ENCODE data around the gene EYA2. TPM values are rescaled to one million over a fixed set of nuclear protein-coding genes. Genes with fewer than 3 reads are reported as not detected.

Gene EYA2
- total RNA-seq, 3 donors from 2014 or later (not counting 1 experiment from before 2014, with no cell fraction given): 0.30 TPM; not detected in 2

- Histone ChIP-seq H3K27me3 (ENCODE audit: control insufficient read depth, insufficient read depth, low read length) (no peaks in the 10 kb centered on the region), H3K4me3 (ENCODE audit: low read length) (no peak overlapping the region), H3K36me3 (ENCODE audit: control insufficient read depth, insufficient read depth, low read length) (no peaks in the 10 kb centered on the region), H3K9me3 (ENCODE audit: control insufficient read depth, insufficient read depth, low read length) (no peaks in the 10 kb centered on the region), H3K4me1 (ENCODE audit: control insufficient read depth, insufficient read depth, low read length) (no peaks in the 10 kb centered on the region), H3K27ac (ENCODE audit: low read length) (no peak overlapping the region)
- ATAC-seq (no peak), DNase-seq (no peak)
- no peak for TF ChIP-seq CTCF (IDR thresholded peaks at IDR 0.05)
- Mint-ChIP-seq H3K36me3 (no peaks in the 10 kb centered on the region), H3K9me3 (no peaks in the 10 kb centered on the region), H3K27me3 (ENCODE audit: low read depth in 2 of 2) (peaks cover 0 to 14% of the 10 kb centered on the region in 2 donors), H3K27ac (no peak overlapping the region), H3K4me3 (no peak overlapping the region), H3K4me1 (no peaks in the 10 kb centered on the region)
- 78% methylated on average over 7 of the region's 7 CpGs for WGBS (ENCODE audit: insufficient coverage)
- intact Hi-C loops (cut with micrococcal nuclease): no loop called here
These were observed 51.6 kb downstream of the EYA2 start for GRCh38 chr20:46946181-46946624.

GRCh38 chr20:46946796-46947195 lies 52.2 kb downstream of the EYA2 start:
- TF ChIP-seq CTCF (IDR thresholded peaks at IDR 0.05): no peak
- Histone ChIP-seq H3K4me3 (ENCODE audit: low read length) (no peak overlapping the region), H3K27ac (ENCODE audit: low read length) (no peak overlapping the region), H3K36me3 (ENCODE audit: control insufficient read depth, insufficient read depth, low read length) (no peaks in the 10 kb centered on the region), H3K9me3 (ENCODE audit: control insufficient read depth, insufficient read depth, low read length) (no peaks in the 10 kb centered on the region), H3K27me3 (ENCODE audit: control insufficient read depth, insufficient read depth, low read length) (no peaks in the 10 kb centered on the region), H3K4me1 (ENCODE audit: control insufficient read depth, insufficient read depth, low read length) (no peaks in the 10 kb centered on the region)
- intact Hi-C loops (cut with micrococcal nuclease): no loop called here
- ATAC-seq: no peak
- 70% methylated on average over 2 of the region's 3 CpGs for WGBS (ENCODE audit: insufficient coverage)
- H3K27ac Mint-ChIP-seq: no peak overlapping the region
- DNase-seq: no peak
- H3K27me3 Mint-ChIP-seq (ENCODE audit: low read depth in 2 of 2): peaks cover 0 to 16% of the 10 kb centered on the region in 2 donors
- no peak overlapping the region for H3K4me3 Mint-ChIP-seq
- H3K9me3 Mint-ChIP-seq: no peaks in the 10 kb centered on the region
- no peaks in the 10 kb centered on the region for H3K4me1 Mint-ChIP-seq
- no peaks in the 10 kb centered on the region for H3K36me3 Mint-ChIP-seq

GRCh38 chr20:46948081-46948480 lies 53.4 kb downstream of the EYA2 start:
- DNase-seq (no peak), ATAC-seq (no peak)
- no peaks in the 10 kb centered on the region for H3K9me3 Mint-ChIP-seq
- H3K27me3 Mint-ChIP-seq (ENCODE audit: low read depth in 2 of 2): peaks cover 3 to 20% of the 10 kb centered on the region in 2 donors
- no peaks in the 10 kb centered on the region for H3K36me3 ChIP-seq (ENCODE audit: control insufficient read depth, insufficient read depth, low read length)
- no peak overlapping the region for H3K4me3 Mint-ChIP-seq
- H3K36me3 Mint-ChIP-seq: no peaks in the 10 kb centered on the region
- H3K27ac Mint-ChIP-seq: no peak overlapping the region
- TF ChIP-seq CTCF (IDR thresholded peaks at IDR 0.05): no peak
- intact Hi-C loops (cut with micrococcal nuclease): no loop called here
- H3K27ac ChIP-seq (ENCODE audit: low read length): no peak overlapping the region
- H3K27me3 ChIP-seq (ENCODE audit: control insufficient read depth, insufficient read depth, low read length): no peaks in the 10 kb centered on the region
- H3K4me3 ChIP-seq (ENCODE audit: low read length): no peak overlapping the region
- H3K4me1 ChIP-seq (ENCODE audit: control insufficient read depth, insufficient read depth, low read length): no peaks in the 10 kb centered on the region
- no peaks in the 10 kb centered on the region for H3K4me1 Mint-ChIP-seq
- 75% methylated on average over 3 of the region's 3 CpGs for WGBS (ENCODE audit: insufficient coverage)
- H3K9me3 ChIP-seq (ENCODE audit: control insufficient read depth, insufficient read depth, low read length): no peaks in the 10 kb centered on the region

GRCh38 chr20:46951405-46951804 lies 56.8 kb downstream of the EYA2 start:
- no peak overlapping the region for H3K27ac ChIP-seq (ENCODE audit: low read length)
- Mint-ChIP-seq H3K9me3 (no peaks in the 10 kb centered on the region), H3K36me3 (no peaks in the 10 kb centered on the region), H3K4me1 (no peaks in the 10 kb centered on the region), H3K4me3 (no peak overlapping the region), H3K27me3 (ENCODE audit: low read depth in 2 of 2) (peaks cover 3 to 20% of the 10 kb centered on the region in 2 donors), H3K27ac (no peak overlapping the region)
- H3K9me3 ChIP-seq (ENCODE audit: control insufficient read depth, insufficient read depth, low read length): no peaks in the 10 kb centered on the region
- no peak for TF ChIP-seq CTCF (IDR thresholded peaks at IDR 0.05)
- no peaks in the 10 kb centered on the region for H3K36me3 ChIP-seq (ENCODE audit: control insufficient read depth, insufficient read depth, low read length)
- no peak for ATAC-seq
- H3K27me3 ChIP-seq (ENCODE audit: control insufficient read depth, insufficient read depth, low read length): no peaks in the 10 kb centered on the region
- H3K4me3 ChIP-seq (ENCODE audit: low read length): no peak overlapping the region
- no peak for DNase-seq
- 44% methylated on average over 4 of the region's 4 CpGs for WGBS (ENCODE audit: insufficient coverage)
- intact Hi-C loops (cut with micrococcal nuclease): no loop called here
- no peaks in the 10 kb centered on the region for H3K4me1 ChIP-seq (ENCODE audit: control insufficient read depth, insufficient read depth, low read length)

All from natural killer cell (primary cell).